Vagina (tissue), 2 donors: ENCODE measurements around the gene SELPLG.

ENCODE experiments used
- CTCF ChIP-seq, 3 experiments: fragments of 450-650 bp in 2 of 3; fragments of 200-600 bp in 1 of 3; sonication (generic) in 1 of 3; IDR thresholded peaks; one replicate each; pipeline ENCODE4 v1.5.1; 2017 to 2019; ENCODE audit warnings: antibody characterized with exemption in 3 of 3, mild to moderate bottlenecking in 2 of 3, moderate library complexity in 2 of 3
- POLR2AphosphoS5 ChIP-seq, 2 donors: sonication (generic); formaldehyde crosslinking; IDR thresholded peaks; one replicate each; pipeline ENCODE4 v1.9.0; 2017; ENCODE audit warnings: antibody characterized with exemption in 2 of 2, mild to moderate bottlenecking in 2 of 2, low read depth in 1 of 2; ENCODE audit not compliant: insufficient read depth in 1 of 2

- TF ChIP-seq CTCF (IDR thresholded peaks at IDR 0.05) = no peak
- no peak for TF ChIP-seq POLR2AphosphoS5 (IDR thresholded peaks at IDR 0.05; ENCODE audit: insufficient read depth in 1 of 2, low read depth in 1 of 2)
Observed at GRCh38 chr12:108649126-108649525, 15.4 kb upstream of the SELPLG start.
